Measurements from ENCODE around the gene CXorf58.
"Not testable (repeated sequence)": the region's sequence is repeated elsewhere in the genome, so short reads cannot be mapped to it uniquely, and the experiment has no call there.

The CXorf58 gene

GRCh38 chrX:23907498-23908218, at the start of gene CXorf58, which contains the start of gene APOO:
CXorf58 (plus strand) TSS chrX:23908006; CDS start chrX:23910303, 2,297 bp downstream.
APOO (minus strand) TSS chrX:23907938; CDS start chrX:23907702, 236 bp downstream.
- DNase-seq: peak; percentile 91

GRCh38 chrX:23859238-23859637, 48.6 kb upstream of the CXorf58 start:
- not testable (repeated sequence) for DNase-seq

GRCh38 chrX:23861215-23861896, 46.5 kb upstream of the CXorf58 start:
- DNase-seq: no peak

GRCh38 chrX:23861952-23862351, 45.9 kb upstream of the CXorf58 start:
- not testable (repeated sequence) for DNase-seq

GRCh38 chrX:23864742-23865326, 43.0 kb upstream of the CXorf58 start:
- DNase-seq: no peak

- no peak for DNase-seq
Observed at GRCh38 chrX:23870041-23870440, 37.8 kb upstream of the CXorf58 start.

GRCh38 chrX:23871905-23872546, 35.8 kb upstream of the CXorf58 start:
- DNase-seq: no peak

GRCh38 chrX:23879380-23880090, 28.3 kb upstream of the CXorf58 start:
- no peak for DNase-seq

- no peak for DNase-seq
Observed at GRCh38 chrX:23883737-23884354, 24.0 kb upstream of the CXorf58 start.

GRCh38 chrX:23884427-23885024, 23.3 kb upstream of the CXorf58 start:
- DNase-seq: no peak

- DNase-seq: no peak
Observed at GRCh38 chrX:23885803-23886202, 22.0 kb upstream of the CXorf58 start.

GRCh38 chrX:23887451-23887850, 20.4 kb upstream of the CXorf58 start:
- DNase-seq: no peak

- DNase-seq: no peak
Observed at GRCh38 chrX:23887918-23888317, 19.9 kb upstream of the CXorf58 start.

GRCh38 chrX:23888887-23889501, 18.8 kb upstream of the CXorf58 start:
- DNase-seq: no peak

GRCh38 chrX:23890933-23891332, 16.9 kb upstream of the CXorf58 start:
- DNase-seq: no peak

GRCh38 chrX:23894993-23895392, 12.8 kb upstream of the CXorf58 start:
- DNase-seq: not testable (repeated sequence)

- not testable (repeated sequence) for DNase-seq
Observed at GRCh38 chrX:23896539-23896938, 11.3 kb upstream of the CXorf58 start.

GRCh38 chrX:23896981-23897380, 10.8 kb upstream of the CXorf58 start:
- DNase-seq: no peak

- no peak for DNase-seq
Observed at GRCh38 chrX:23898412-23898959, 9.3 kb upstream of the CXorf58 start.

- no peak for DNase-seq
Observed at GRCh38 chrX:23900220-23900797, 7.5 kb upstream of the CXorf58 start.

GRCh38 chrX:23901060-23901459, 6.7 kb upstream of the CXorf58 start:
- DNase-seq: no peak

Measured in activated naive CD4-positive, alpha-beta T cell treated with Interleukin-2 at 50 U/mL for 16 hours (primary cell).